H1 (cell line): ENCODE data around the gene MCCD1. TPM values are rescaled to one million over a fixed set of nuclear protein-coding genes. Genes with fewer than 3 reads are reported as not detected.

ENCODE experiments used
- CTCF ChIA-PET: fragments of 300-600 bp; sonication (Branson Sonifier 250); formaldehyde crosslinking; loops from one replicate; lab custom pipeline; 2021; ENCODE audit not compliant: partially characterized antibody; lab: Charles Lee
- POLR2A ChIA-PET: fragments of 300-600 bp; sonication (Branson Sonifier 250); formaldehyde crosslinking; loops from one replicate; lab custom pipeline; 2021; ENCODE audit warnings: inconsistent platforms; ENCODE audit not compliant: partially characterized antibody; lab: Charles Lee
- DNase-seq, 2 experiments: peaks; one replicate each; pipeline versions ENCODE4 v3.0.0 to v3.0.0-alpha.2; 2010 to 2022; ENCODE audit warnings: low spot score in 2 of 2, low read depth in 1 of 2, mixed read lengths in 1 of 2
- FAIRE-seq: peaks from 2 replicates; lab custom pipeline; 2011; peaks lifted over from hg19 to GRCh38; lab: Jason Lieb, UNC
- H2AFZ ChIP-seq: 2 replicates; pipeline ENCODE4 v1.8.1; 2012; ENCODE audit warnings: low read length, inconsistent platforms
- H2AK5ac ChIP-seq: 2 replicates; pipeline ENCODE4 v1.6.1; 2013; ENCODE audit warnings: low read depth, low read length
- H2BK120ac ChIP-seq: replicated peaks from 2 replicates; pipeline ENCODE3; 2013; ENCODE audit warnings: low read depth, low read length, inconsistent platforms
- H2BK12ac ChIP-seq: 2 replicates; pipeline ENCODE4 v1.6.1; 2013; ENCODE audit warnings: low read depth, low read length
- H2BK15ac ChIP-seq: 2 replicates; pipeline ENCODE4 v1.6.1; 2013; ENCODE audit warnings: low read length
- H2BK20ac ChIP-seq: 2 replicates; pipeline ENCODE4 v1.6.1; 2013; ENCODE audit warnings: low read length
- H2BK5ac ChIP-seq: 2 replicates; pipeline ENCODE4 v1.6.1; 2013; ENCODE audit warnings: low read depth, low read length
- H3K14ac ChIP-seq: 2 replicates; pipeline ENCODE4 v1.6.1; 2013; ENCODE audit warnings: inconsistent platforms; ENCODE audit not compliant: insufficient read length
- H3K18ac ChIP-seq: 2 replicates; pipeline ENCODE4 v1.6.1; 2013; ENCODE audit warnings: low read length; ENCODE audit errors: extremely low read depth
- H3K23ac ChIP-seq: 2 replicates; pipeline ENCODE4 v1.6.1; 2013; ENCODE audit warnings: inconsistent platforms; ENCODE audit not compliant: insufficient read length
- H3K23me2 ChIP-seq: 2 replicates; pipeline ENCODE4 v1.6.1; 2013; ENCODE audit warnings: low read depth, low read length
- H3K27ac ChIP-seq: 2 replicates; pipeline ENCODE4 v1.6.1; 2011; ENCODE audit warnings: low read depth, low read length, inconsistent platforms
- H3K27me3 ChIP-seq, 4 experiments: replicated peaks in 1 of 4; 1 replicate in 1 of 4; 2 replicates in 3 of 4; pipeline versions ENCODE4 v1.6.1 to v1.8.1; 2011 to 2013; ENCODE audit warnings: low read length in 3 of 4, mild to moderate bottlenecking in 3 of 4, inconsistent platforms in 2 of 4, mixed read lengths in 2 of 4, moderate library complexity in 1 of 4; ENCODE audit not compliant: control insufficient read depth in 3 of 4, insufficient read depth in 3 of 4; ENCODE audit errors: extremely low read depth in 1 of 4
- H3K36me3 ChIP-seq, 4 experiments: 2 replicates each; pipeline versions ENCODE4 v1.6.1 to v1.8.1; 2011 to 2013; ENCODE audit warnings: mild to moderate bottlenecking in 4 of 4, low read length in 3 of 4, moderate library complexity in 2 of 4, control low read depth in 1 of 4, inconsistent platforms in 1 of 4; ENCODE audit not compliant: insufficient read depth in 4 of 4, control insufficient read depth in 2 of 4
- H3K4ac ChIP-seq: replicated peaks from 2 replicates; pipeline ENCODE3; 2013; ENCODE audit warnings: low read length, low read depth, mixed read lengths, inconsistent platforms; ENCODE audit not compliant: insufficient read length
- H3K4me1 ChIP-seq, 4 experiments: replicated peaks in 1 of 4; 1 replicate in 1 of 4; 2 replicates in 3 of 4; pipeline versions ENCODE4 v1.6.1 to v1.8.1; 2011 to 2013; ENCODE audit warnings: low read length in 3 of 4, inconsistent platforms in 2 of 4, mixed read lengths in 1 of 4; ENCODE audit not compliant: insufficient read depth in 4 of 4, control insufficient read depth in 3 of 4
- H3K4me2 ChIP-seq, 2 experiments: 2 replicates each; pipeline versions ENCODE4 v1.6.1 to v1.8.1; 2011 to 2013; ENCODE audit warnings: low read depth in 2 of 2, low read length in 2 of 2, control low read depth in 1 of 2, inconsistent platforms in 1 of 2, mild to moderate bottlenecking in 1 of 2; ENCODE audit not compliant: insufficient read depth in 1 of 2
- H3K4me3 ChIP-seq, 4 experiments: fragments of 200-600, 300-600 bp in 1 of 4; sonication (generic), shearing (Covaris generic), sonication (Bioruptor Twin) in 1 of 4; 2 replicates each; pipeline versions ENCODE4 v1.5.1 to v1.8.1; 2011 to 2016; ENCODE audit warnings: low read length in 4 of 4, low read depth in 3 of 4, control low read depth in 2 of 4, inconsistent platforms in 2 of 4, mild to moderate bottlenecking in 2 of 4, mixed read lengths in 1 of 4, moderate library complexity in 1 of 4; ENCODE audit not compliant: insufficient read depth in 2 of 4; ENCODE audit errors: extremely low read depth in 1 of 4
- H3K56ac ChIP-seq: replicated peaks from 2 replicates; pipeline ENCODE3; 2013; ENCODE audit warnings: low read depth, mild to moderate bottlenecking, mixed read lengths, low read length, inconsistent platforms; ENCODE audit not compliant: insufficient read length
- H3K79me1 ChIP-seq: 2 replicates; pipeline ENCODE4 v1.6.1; 2013; ENCODE audit warnings: low read depth, low read length, control low read depth
- H3K79me2 ChIP-seq, 2 experiments: 2 replicates each; pipeline versions ENCODE4 v1.6.1 to v1.8.1; 2012 to 2013; ENCODE audit warnings: low read length in 2 of 2, mild to moderate bottlenecking in 2 of 2, inconsistent platforms in 1 of 2; ENCODE audit not compliant: insufficient read depth in 2 of 2, control insufficient read depth in 1 of 2
- H3K9ac ChIP-seq, 4 experiments: replicated peaks in 1 of 4; 1 replicate in 1 of 4; 2 replicates in 3 of 4; pipeline versions ENCODE4 v1.6.1 to v1.8.1; 2011 to 2013; ENCODE audit warnings: low read depth in 3 of 4, low read length in 3 of 4, control low read depth in 2 of 4, mild to moderate bottlenecking in 2 of 4, moderate library complexity in 2 of 4, inconsistent platforms in 1 of 4; ENCODE audit errors: extremely low read depth in 1 of 4
- H3K9me3 ChIP-seq, 2 experiments: 2 replicates each; pipeline versions ENCODE4 v1.6.1 to v1.8.1; 2012 to 2013; ENCODE audit warnings: mild to moderate bottlenecking in 2 of 2, moderate library complexity in 2 of 2, control low read depth in 1 of 2, inconsistent platforms in 1 of 2, low read depth in 1 of 2, low read length in 1 of 2, mixed read lengths in 1 of 2; ENCODE audit not compliant: insufficient read depth in 2 of 2
- H4K20me1 ChIP-seq, 2 experiments: replicated peaks in 1 of 2; 2 replicates each; pipeline versions ENCODE3 to v1.8.1; 2011 to 2013; ENCODE audit warnings: inconsistent platforms in 2 of 2, low read length in 2 of 2, mild to moderate bottlenecking in 1 of 2; ENCODE audit not compliant: insufficient read depth in 2 of 2, control insufficient read depth in 1 of 2
- H4K5ac ChIP-seq: 2 replicates; pipeline ENCODE4 v1.6.1; 2013; ENCODE audit warnings: low read length, low read depth, mixed read lengths, inconsistent platforms; ENCODE audit not compliant: insufficient read length
- H4K8ac ChIP-seq: 2 replicates; pipeline ENCODE4 v1.8.0; 2013; ENCODE audit warnings: mild to moderate bottlenecking, moderate library complexity, low read length, inconsistent platforms; ENCODE audit not compliant: insufficient read depth; ENCODE audit errors: extremely low read depth
- H4K91ac ChIP-seq: replicated peaks from 2 replicates; pipeline ENCODE3; 2013; ENCODE audit warnings: low read length, mixed read lengths, inconsistent platforms; ENCODE audit not compliant: insufficient read length
- EP300 ChIP-seq, 2 experiments: IDR thresholded peaks; 1 replicate in 1 of 2; 2 replicates in 1 of 2; pipeline ENCODE4 v1.6.1; 2011 to 2012; ENCODE audit warnings: low read depth in 2 of 2, low read length in 2 of 2, mild to moderate bottlenecking in 2 of 2, borderline replicate concordance in 1 of 2, inconsistent platforms in 1 of 2, moderate library complexity in 1 of 2
- HDAC6 ChIP-seq: IDR thresholded peaks from one replicate; pipeline ENCODE4 v1.7.1; 2012; ENCODE audit warnings: low read depth, mild to moderate bottlenecking, inconsistent platforms, low read length, moderate library complexity
- JUND ChIP-seq: IDR thresholded peaks from 2 replicates; pipeline ENCODE4 v1.6.1; 2011; ENCODE audit warnings: mild to moderate bottlenecking, improper control_type of control experiment, low read length
- KDM5A ChIP-seq: fragments of 200-600 bp; IDR thresholded peaks from 2 replicates; pipeline ENCODE4 v1.7.1; 2012; ENCODE audit warnings: mild to moderate bottlenecking, low read length, inconsistent platforms, mixed read lengths
- NRF1 ChIP-seq: IDR thresholded peaks from 2 replicates; pipeline ENCODE4 v1.6.1; 2011; ENCODE audit warnings: mild to moderate bottlenecking, low read depth, low read length, improper control_type of control experiment
- PHF8 ChIP-seq: fragments of 200-600 bp; sonication (generic); conservative IDR thresholded peaks from 2 replicates; pipeline ENCODE4 v1.7.1; 2012; ENCODE audit warnings: low read depth, mild to moderate bottlenecking, inconsistent platforms, low read length, moderate library complexity
- SAP30 ChIP-seq: fragments of 300-600 bp; sonication (generic); IDR thresholded peaks from 2 replicates; pipeline ENCODE4 v1.7.1; 2012; ENCODE audit warnings: low read length, moderate library complexity, mild to moderate bottlenecking, inconsistent platforms; ENCODE audit not compliant: insufficient read depth, insufficient replicate concordance
- SIX5 ChIP-seq: IDR thresholded peaks from 2 replicates; pipeline ENCODE4 v1.6.1; 2011; ENCODE audit warnings: mild to moderate bottlenecking, low read depth, low read length
- SP2 ChIP-seq: IDR thresholded peaks from 2 replicates; pipeline ENCODE4 v1.6.1; 2012; ENCODE audit warnings: mild to moderate bottlenecking, low read length, inconsistent platforms
- TAF7 ChIP-seq: optimal IDR thresholded peaks from 2 replicates; pipeline ENCODE3; 2011; ENCODE audit warnings: low read depth, mild to moderate bottlenecking, inconsistent platforms, low read length, moderate library complexity, borderline replicate concordance
- TBP ChIP-seq: IDR thresholded peaks from 2 replicates; pipeline ENCODE4 v1.6.1; 2011; ENCODE audit warnings: low read depth, low read length, improper control_type of control experiment
- WGBS, 2 experiments: shearing (Covaris generic) in 1 of 2; methylation state at CpG; one replicate each; pipeline versions ENCODE4 v1.1.6 to v1.1.7; 2013 to 2015; ENCODE audit warnings: low lambda C conversion rate in 2 of 2, mixed read lengths in 2 of 2, inconsistent platforms in 1 of 2, low coverage in 1 of 2, missing lambda C conversion rate in 1 of 2; ENCODE audit not compliant: insufficient replicate concordance in 2 of 2, insufficient coverage in 1 of 2, insufficient read length in 1 of 2; ENCODE audit errors: extremely low coverage in 1 of 2, missing lambda C conversion rate in 1 of 2; 5-methylcytosine and 5-hydroxymethylcytosine counted together
- polyA plus RNA-seq, 7 experiments: library from polyadenylated mRNA; depleted of rRNA in 3 of 7; stranded (reverse) in 5 of 7; unstranded in 2 of 7; fragments of >200 nt in 5 of 7; fragments of 200-250 nt in 2 of 7; gene quantifications; 1 replicate in 5 of 7; 2 replicates in 1 of 7; 4 replicates in 1 of 7; pipeline versions ENCODE4 v1.2.1 to v1.2.3, GENCODE V29; 2011 to 2013; ENCODE audit warnings: missing spikeins in 2 of 7, mixed read lengths in 2 of 7
- total RNA-seq: library from RNA; stranded (reverse); fragmentation: NEBNext Ultra II Directional; extraction: Animal tissue kit (Norgen Biotek cat#: 25700); gene quantifications from 2 replicates; pipeline ENCODE4 v1.2.1, GENCODE V29; 2021
- TF ChIP-seq, protein P1 (sequence below): IDR thresholded peaks from 2 replicates; pipeline ENCODE4 v1.6.1; 2011; ENCODE audit warnings: low read length, improper control_type of control experiment

Gene MCCD1
- total and polyA plus RNA-seq, 2 of the 8 experiments (the other 6 are each of a cell fraction or from before 2014, with no cell fraction given) = not detected

DNA sequence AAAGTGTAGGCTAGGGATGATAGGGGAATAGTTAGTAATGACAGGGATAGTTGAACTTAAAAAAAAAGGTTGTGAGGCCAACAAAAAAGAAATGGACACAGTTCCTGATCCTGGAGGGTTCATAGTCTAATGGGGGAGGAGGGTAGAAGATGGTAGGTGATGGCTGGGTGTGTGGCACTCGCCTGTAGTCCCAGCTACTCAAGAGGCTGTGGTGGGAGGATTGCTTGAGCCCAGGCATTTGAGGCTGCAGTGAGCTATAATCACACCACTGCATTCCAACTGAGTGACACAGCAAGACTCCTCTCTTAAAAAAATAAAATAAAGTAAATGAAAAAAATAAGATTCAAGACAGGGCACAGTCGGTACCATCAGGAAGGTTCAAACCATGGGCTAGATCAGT is 33.2 kb upstream of the MCCD1 start:
- Histone ChIP-seq H3K18ac (no peak overlapping the region), H2BK12ac (0 out of 2 replicates have a peak overlapping the region, but pooled peaks have one; percentile 7), H3K36me3 (no peaks in the 10 kb centered on the region), H3K4me1 (peaks cover 5 to 18% (median 8%) of the 10 kb centered on the region in 4 experiments), H3K23me2 (peaks cover 8% of the 10 kb centered on the region; the same call in 1 of the 2 replicates), H2AFZ (no peak overlapping the region), H3K79me2 (peaks cover 0 to 5% of the 10 kb centered on the region in 2 experiments; a peak in 2 of 4 replicates), H3K79me1 (no peaks in the 10 kb centered on the region), H3K27ac (no peak overlapping the region), H4K91ac (no peak overlapping the region), H2BK20ac (0 out of 2 replicates have a peak overlapping the region, but pooled peaks have one; percentile 43), H2BK120ac (no peak overlapping the region), H3K9ac (no peak overlapping the region), H3K4ac (no peak overlapping the region), H3K56ac (no peak overlapping the region), H3K23ac (no peak overlapping the region), H3K9me3 (no peaks in the 10 kb centered on the region), H3K4me2 (peak overlapping the region; percentile 74 to 82; a peak in 3 of 4 replicates), H3K4me3 (peak overlapping the region in 3 of 4 experiments; percentile 48 to 70 (median 58); a peak in 6 of 8 replicates), H4K5ac (no peak overlapping the region), H3K14ac (no peak overlapping the region), H4K20me1 (peaks cover under 1 to 3% of the 10 kb centered on the region in 2 experiments), H2BK5ac (no peak overlapping the region), H3K27me3 (peaks cover 0 to 15% (median 9%) of the 10 kb centered on the region in 4 experiments; a peak in 6 of 7 replicates), H2AK5ac (0 out of 2 replicates have a peak overlapping the region, but pooled peaks have one; percentile 53), H4K8ac (no peak overlapping the region), H2BK15ac (no peak overlapping the region)
- no peak for FAIRE-seq
- no peak for DNase-seq
- POLR2A ChIA-PET = interaction anchor here (1.1 to 8.2 kb wide), 9 partner anchors 11 to 169 kb away, joined by 3 to 136 read pairs (median 5); partner anchors contain the start of genes ATP6V1G2, DDX39B, GPANK1 and NFKBIL1
- 85% methylated on average over 2 of the region's 2 CpGs; no CpG with 5 or more reads in 1 of the 2 experiments for WGBS, 2 experiments
- CTCF ChIA-PET = interaction anchor here (1.0 to 1.9 kb wide), 4 partner anchors 43 to 103 kb away, joined by 3 to 6 read pairs (median 3); no protein-coding TSS in a partner anchor
- TF ChIP-seq, protein P1, sequence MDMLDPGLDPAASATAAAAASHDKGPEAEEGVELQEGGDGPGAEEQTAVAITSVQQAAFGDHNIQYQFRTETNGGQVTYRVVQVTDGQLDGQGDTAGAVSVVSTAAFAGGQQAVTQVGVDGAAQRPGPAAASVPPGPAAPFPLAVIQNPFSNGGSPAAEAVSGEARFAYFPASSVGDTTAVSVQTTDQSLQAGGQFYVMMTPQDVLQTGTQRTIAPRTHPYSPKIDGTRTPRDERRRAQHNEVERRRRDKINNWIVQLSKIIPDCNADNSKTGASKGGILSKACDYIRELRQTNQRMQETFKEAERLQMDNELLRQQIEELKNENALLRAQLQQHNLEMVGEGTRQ = no peak
- no peak for TF ChIP-seq SAP30
- TF ChIP-seq NRF1 = no peak
- no peak for TF ChIP-seq KDM5A
- no peak for TF ChIP-seq EP300 (IDR thresholded peaks at IDR 0.05; ENCODE audit: borderline replicate concordance in 1 of 2, low read depth in 2 of 2, low read length in 2 of 2)
- TF ChIP-seq HDAC6 = no peak
- TF ChIP-seq SP2 = no peak
- no peak for TF ChIP-seq TBP
- no peak for TF ChIP-seq TAF7
- no peak for TF ChIP-seq SIX5
- no peak for TF ChIP-seq JUND
- no peak for TF ChIP-seq PHF8
